Stimulated activated CD4-positive, alpha-beta T cell treated with anti-CD3 and anti-CD28 coated beads, Interleukin-15, amount 100 ng/mL, for 48 hours (primary cell): Measurements from ENCODE around the gene ARL13B.
"Not testable (repeated sequence)": the region's sequence is repeated elsewhere in the genome, so short reads cannot be mapped to it uniquely, and the experiment has no call there.

Source experiments
- DNase-seq, 2 donors: peaks; one replicate each; pipeline ENCODE4 v3.0.0-alpha.2; 2020; ENCODE audit warnings: low read depth in 2 of 2

The ARL13B gene

GRCh38 chr3:93979850-93980676 lies at the start of gene ARL13B:
TSS of gene ARL13B (plus strand) at chr3:93980155. CDS start at chr3:93980424, 269 bp downstream.
- DNase-seq = peak; percentile 89 to 91

GRCh38 chr3:93931597-93932229 lies 48.2 kb upstream of the ARL13B start:
- DNase-seq = no peak

- DNase-seq = no peak
Measured at GRCh38 chr3:93934366-93935046, 45.4 kb upstream of the ARL13B start.

GRCh38 chr3:93936549-93936948 lies 43.4 kb upstream of the ARL13B start:
- DNase-seq = no peak

GRCh38 chr3:93937485-93937884 lies 42.5 kb upstream of the ARL13B start:
- DNase-seq = not testable (repeated sequence)

GRCh38 chr3:93949958-93950357 lies 30.0 kb upstream of the ARL13B start:
- DNase-seq = not testable (repeated sequence)

GRCh38 chr3:93961026-93961425 lies 18.9 kb upstream of the ARL13B start:
- no peak for DNase-seq

GRCh38 chr3:93961489-93961888 lies 18.5 kb upstream of the ARL13B start:
- DNase-seq = no peak

GRCh38 chr3:93962798-93963197 lies 17.2 kb upstream of the ARL13B start:
- no peak for DNase-seq

- not testable (repeated sequence) for DNase-seq
Measured at GRCh38 chr3:93965106-93965505, 14.8 kb upstream of the ARL13B start.

- DNase-seq = no peak
Measured at GRCh38 chr3:93969443-93969842, 10.5 kb upstream of the ARL13B start.

- no peak for DNase-seq
Measured at GRCh38 chr3:93969997-93970396, 10.0 kb upstream of the ARL13B start.

GRCh38 chr3:93973131-93974126 lies 6.5 kb upstream of the ARL13B start, which contains the start of gene PROS1:
TSS of gene PROS1 (minus strand) at chr3:93973896. CDS start at chr3:93973749, 147 bp downstream.
- DNase-seq = peak; percentile 19 to 41

GRCh38 chr3:93981649-93982048 lies 1.7 kb downstream of the ARL13B start:
- DNase-seq = no peak

- DNase-seq = no peak
Measured at GRCh38 chr3:93983408-93983807, 3.5 kb downstream of the ARL13B start.

- DNase-seq = no peak
Measured at GRCh38 chr3:93984618-93985017, 4.7 kb downstream of the ARL13B start.

- DNase-seq = no peak
Measured at GRCh38 chr3:93988283-93988682, 8.3 kb downstream of the ARL13B start.

- DNase-seq = no peak
Measured at GRCh38 chr3:93988764-93989163, 8.8 kb downstream of the ARL13B start.

GRCh38 chr3:93989241-93989640 lies 9.3 kb downstream of the ARL13B start:
- DNase-seq = no peak

GRCh38 chr3:93991631-93992030 lies 11.7 kb downstream of the ARL13B start:
- DNase-seq = no peak

- DNase-seq = no peak
Measured at GRCh38 chr3:93992207-93992606, 12.3 kb downstream of the ARL13B start.
